HL-60 (cell line): Measurements from ENCODE around the gene COX14.

Source experiments
- DNase-seq, 2 experiments: peaks; one replicate each; pipeline ENCODE4 v3.0.0-alpha.2; 2010 to 2020; ENCODE audit warnings: low read depth in 1 of 2, low spot score in 1 of 2
- H3K27ac ChIP-seq: fragments of 250-450 bp; sonication (Bioruptor Pico); replicated peaks from 2 replicates; pipeline ENCODE4 v1.5.1; 2020; ENCODE audit warnings: mild to moderate bottlenecking, moderate library complexity
- H3K27me3 ChIP-seq: fragments of 250-450 bp; sonication (Bioruptor Pico); 2 replicates; pipeline ENCODE4 v1.5.1; 2021; ENCODE audit warnings: mild to moderate bottlenecking, moderate library complexity; ENCODE audit not compliant: insufficient read depth, poor library complexity, severe bottlenecking
- H3K4me3 ChIP-seq: replicated peaks from 2 replicates; pipeline ENCODE4 v1.5.1; 2011; ENCODE audit warnings: mild to moderate bottlenecking, control low read depth, low read length; ENCODE audit not compliant: insufficient read depth
- CTCF ChIP-seq: IDR thresholded peaks from one replicate; pipeline ENCODE4 v1.5.1; 2011; ENCODE audit warnings: low read length, control low read depth, inconsistent platforms; ENCODE audit not compliant: insufficient read depth
- GABPA ChIP-seq: IDR thresholded peaks from 2 replicates; pipeline ENCODE4 v1.6.1; 2012; ENCODE audit warnings: low read depth
- POLR2AphosphoS5 ChIP-seq: IDR thresholded peaks from 2 replicates; pipeline ENCODE4 v1.6.1; 2012; ENCODE audit warnings: low read depth
- REST ChIP-seq: IDR thresholded peaks from 2 replicates; pipeline ENCODE4 v1.6.1; 2012; ENCODE audit warnings: low read depth; ENCODE audit not compliant: insufficient replicate concordance
- SPI1 ChIP-seq: IDR thresholded peaks from 2 replicates; pipeline ENCODE4 v1.6.1; 2012; ENCODE audit warnings: low read depth, mild to moderate bottlenecking, borderline replicate concordance

The COX14 gene

GRCh38 chr12:50090391-50090790, 21.6 kb upstream of the COX14 start:
- Histone ChIP-seq H3K4me3 (no peak overlapping the region), H3K27me3 (no peaks in the 10 kb centered on the region), H3K27ac (no peak overlapping the region)
- TF ChIP-seq CTCF, result no peak
- no peak for TF ChIP-seq REST
- no peak for TF ChIP-seq POLR2AphosphoS5
- no peak for TF ChIP-seq SPI1
- TF ChIP-seq GABPA, result no peak
- no peak for DNase-seq

- DNase-seq, result no peak
- Histone ChIP-seq H3K4me3 (no peak overlapping the region), H3K27ac (no peak overlapping the region), H3K27me3 (no peaks in the 10 kb centered on the region)
- TF ChIP-seq SPI1 (no peak), CTCF (no peak), REST (no peak), POLR2AphosphoS5 (no peak), GABPA (no peak)
These were observed 14.1 kb upstream of the COX14 start for GRCh38 chr12:50097952-50098351.

GRCh38 chr12:50099302-50100008, 12.6 kb upstream of the COX14 start:
- TF ChIP-seq POLR2AphosphoS5 (no peak), REST (no peak), CTCF (no peak), SPI1 (no peak), GABPA (no peak)
- H3K27me3 ChIP-seq, result no peaks in the 10 kb centered on the region
- H3K4me3 ChIP-seq, result no peak overlapping the region
- no peak overlapping the region for H3K27ac ChIP-seq
- DNase-seq, result no peak
